Heart left ventricle (tissue), 16 donors: ENCODE results near the gene ENTHD1. TPM values are rescaled to one million over a fixed set of nuclear protein-coding genes. Genes with fewer than 3 reads are reported as not detected.
"Not testable (repeated sequence)": the region's sequence is repeated elsewhere in the genome, so short reads cannot be mapped to it uniquely, and the experiment has no call there.

ENCODE experiments used
- ATAC-seq, 4 donors: fragments of 200-7000 bp; cut with Tn5 transposase; one replicate each; pipeline ENCODE4 v1.9.1; 2020 to 2022; ENCODE audit warnings: moderate library complexity in 4 of 4, mild to moderate bottlenecking in 3 of 4, moderate number of reproducible peaks in 1 of 4
- DNase-seq, 5 donors: peaks; one replicate each; pipeline ENCODE4 v3.0.0-alpha.2; 2020
- H3K27ac ChIP-seq, 12 donors: fragments of 200-600 bp; sonication (generic) in 4 of 12; one replicate each; pipeline versions ENCODE4 v1.5.0 to v1.8.0; 2016 to 2022; ENCODE audit warnings: mild to moderate bottlenecking in 2 of 12
- H3K27me3 ChIP-seq, 9 donors: fragments of 200-600 bp; sonication (generic) in 2 of 9; one replicate each; pipeline versions ENCODE4 v1.5.1 to v1.8.0; 2016 to 2022; ENCODE audit warnings: mild to moderate bottlenecking in 3 of 9
- H3K36me3 ChIP-seq, 9 donors: fragments of 200-600 bp; sonication (generic) in 2 of 9; one replicate each; pipeline versions ENCODE4 v1.5.0 to v1.8.0; 2018 to 2022; ENCODE audit warnings: mild to moderate bottlenecking in 2 of 9
- H3K4me1 ChIP-seq, 12 donors: fragments of 200-600 bp; sonication (generic) in 4 of 12; one replicate each; pipeline versions ENCODE4 v1.5.0 to v1.8.0; 2016 to 2022; ENCODE audit warnings: mild to moderate bottlenecking in 3 of 12
- H3K4me3 ChIP-seq, 12 donors: fragments of 200-600 bp; sonication (generic) in 4 of 12; one replicate each; pipeline versions ENCODE4 v1.5.0 to v1.8.0; 2017 to 2022; ENCODE audit warnings: mild to moderate bottlenecking in 9 of 12, moderate library complexity in 4 of 12
- H3K9me3 ChIP-seq, 12 donors: fragments of 200-600 bp; sonication (generic) in 4 of 12; one replicate each; pipeline versions ENCODE4 v1.5.0 to v1.8.0; 2016 to 2022; ENCODE audit warnings: mild to moderate bottlenecking in 1 of 12
- CTCF ChIP-seq, 12 donors: fragments of 200-600 bp; sonication (generic) in 4 of 12; IDR thresholded peaks; one replicate each; pipeline versions ENCODE4 v1.5.0 to v1.8.0; 2018 to 2022; ENCODE audit warnings: antibody characterized with exemption in 12 of 12, mild to moderate bottlenecking in 5 of 12
- POLR2A ChIP-seq, 2 donors: fragments of 450-650 bp; IDR thresholded peaks; one replicate each; pipeline ENCODE4 v1.6.1; 2017; ENCODE audit warnings: antibody characterized with exemption in 2 of 2, mild to moderate bottlenecking in 2 of 2, moderate library complexity in 2 of 2
- WGBS, 4 donors: extraction: QIAGEN DNeasy Blood & Tissue Kit in 2 of 4; methylation state at CpG; one replicate each; pipeline versions ENCODE4 v1.1.5 to v1.1.7; 2013 to 2018; 5-methylcytosine and 5-hydroxymethylcytosine counted together
- intact Hi-C, 10 donors: fragments of 100-400 bp; cut with DNase I; formaldehyde crosslinking; loops; one replicate each; pipeline versions ENCODE4 v1.11.1 to v1.14.2; 2022
- polyA plus RNA-seq, 2 donors: library from polyadenylated mRNA; stranded (reverse); fragments of 200-250 nt; gene quantifications; one replicate each; pipeline ENCODE4 v1.2.3, GENCODE V29; 2013
- total RNA-seq, 9 donors: library from RNA; depleted of rRNA in 2 of 9; stranded (reverse); fragments of >200 nt in 2 of 9; fragmentation: NEBNext Ultra II Directional in 3 of 9; extraction: Animal tissue kit (Norgen Biotek cat#: 25700) in 3 of 9; gene quantifications; one replicate each; pipeline versions ENCODE4 v1.1.0 to v1.2.4, GENCODE V29; 2016 to 2023
- donor health status: ischemic (EF 13 %, LVEDD 7.1; RV severe dilation, severe dysfunction).
- donor health status: healthy with polysubstance abuse.
- donor health status: DM: no; HTN: yes; CAD: no.
- donor health status: DM: no; HTN: no; CAD: no.
- donor health status: ischemic (EF 25% LVEDD 6.9; RV normal size, moderate dysfunction).
- donor health status: ischemic (EF 25% LVEDD 5.7; RV mildly dilated, moderate dysfunction).
- donor health status: healthy.
- donor health status: DM: yes; HTN: yes; CAD: no.
- donor health status: ischemic (EF 35%, LVEDD 5.7; RV mildly dilated, moderate dysfunction).
- donor health status: nonischemic (EF 11% LVEDD 7.7; RV severe dilation, severe dysfunction).
- donor health status: DM: yes; HTN: yes; CAD: no.
- donor health status: PGD.
- donor health status: ischemic (EF 29% LVEDD 5.4; RV normal size, mild dysfunction).
- donor health status: nonischemic (EF 23%, LVEDD 6.1; RV moderate dilation, normal function).

The ENTHD1 gene
- total and polyA plus RNA-seq, 11 donors = not detected

DNA sequence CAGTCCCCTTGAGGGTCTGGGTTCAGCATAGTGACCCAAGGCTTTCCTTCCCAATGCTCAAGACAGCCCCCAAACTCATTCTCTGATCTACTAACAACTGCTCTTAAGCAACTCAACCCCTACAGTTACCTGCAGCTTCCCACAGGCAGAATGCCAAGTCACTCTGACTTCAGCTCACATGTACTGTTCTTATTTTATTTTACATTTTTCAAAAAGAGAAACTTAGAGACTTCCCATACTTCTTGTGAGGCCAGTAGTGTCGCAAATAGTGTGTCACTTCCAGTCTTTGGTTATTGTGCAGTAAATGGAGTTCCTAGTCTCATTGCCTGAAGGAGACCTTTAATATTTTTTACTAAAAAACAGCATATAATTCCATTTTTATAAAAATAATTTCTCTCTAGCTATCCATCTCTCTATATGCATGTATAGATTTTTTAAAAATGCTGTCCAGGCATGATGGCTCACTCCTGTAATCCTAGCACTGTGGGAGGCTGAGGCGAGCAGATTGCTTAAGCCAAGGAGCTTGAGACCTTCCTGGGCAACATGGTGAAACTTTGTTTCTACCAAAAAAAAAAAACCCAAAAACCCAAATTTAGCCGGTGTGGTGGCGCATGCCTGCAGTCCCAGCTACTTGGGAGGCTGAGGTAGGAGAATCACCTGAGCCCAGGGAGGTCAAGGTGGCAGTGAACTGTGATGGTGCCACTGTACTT is 41.8 kb downstream of the ENTHD1 start:
- 90 to 93% (median 90%) methylated on average over 4 of the region's 4 CpGs for WGBS, 4 donors
- intact Hi-C loops = no loop called here
- no peak for ATAC-seq
- no peaks in the 10 kb centered on the region for H3K36me3 ChIP-seq
- no peaks in the 10 kb centered on the region for H3K9me3 ChIP-seq
- peaks cover 0 to 34% (median 0%) of the 10 kb centered on the region in 9 donors for H3K27me3 ChIP-seq
- no peak for DNase-seq
- TF ChIP-seq POLR2A (IDR thresholded peaks at IDR 0.05) = no peak
- TF ChIP-seq CTCF (IDR thresholded peaks at IDR 0.05) = no peak
- no peak overlapping the region for H3K27ac ChIP-seq
- no peaks in the 10 kb centered on the region for H3K4me1 ChIP-seq
- H3K4me3 ChIP-seq = no peak overlapping the region

DNA sequence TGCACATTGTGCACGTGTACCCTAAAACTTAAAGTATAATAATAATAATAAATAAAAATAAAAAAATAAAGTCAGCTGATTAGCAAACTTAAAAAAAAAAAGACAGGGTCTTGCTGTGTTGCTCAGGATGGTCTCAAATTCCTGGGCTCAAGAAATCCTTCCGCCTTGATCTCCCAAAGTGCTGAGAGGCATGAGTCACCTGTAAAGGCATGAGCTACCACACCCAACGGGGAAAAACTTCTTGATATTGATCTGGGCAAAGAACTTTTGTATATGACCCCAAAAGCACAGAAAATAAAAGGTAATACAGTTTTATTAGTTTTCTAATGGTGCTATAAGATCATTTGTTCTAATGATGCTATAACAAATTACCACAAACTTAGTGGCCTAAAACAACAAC is 46.1 kb downstream of the ENTHD1 start:
- H3K36me3 ChIP-seq = no peaks in the 10 kb centered on the region
- ATAC-seq (no peak), DNase-seq (no peak)
- intact Hi-C loops = no loop called here
- peaks cover 0 to 21% (median 0%) of the 10 kb centered on the region in 9 donors for H3K27me3 ChIP-seq
- TF ChIP-seq CTCF (IDR thresholded peaks at IDR 0.05) = no peak
- TF ChIP-seq POLR2A (IDR thresholded peaks at IDR 0.05) = no peak
- H3K4me1 ChIP-seq = peaks cover 0 to 9% (median 0%) of the 10 kb centered on the region in 12 donors
- no peak overlapping the region for H3K4me3 ChIP-seq
- H3K27ac ChIP-seq = no peak overlapping the region
- 80 to 84% (median 84%) methylated on average over 3 of the region's 3 CpGs for WGBS, 4 donors
- H3K9me3 ChIP-seq = no peaks in the 10 kb centered on the region

GRCh38 chr22:39846539-39846938 is 47.0 kb downstream of the ENTHD1 start:
- H3K36me3 ChIP-seq, H3K4me3 ChIP-seq, ATAC-seq, H3K9me3 ChIP-seq, intact Hi-C loops, H3K4me1 ChIP-seq, DNase-seq, H3K27ac ChIP-seq: not testable (repeated sequence)
- WGBS, 4 donors = 89 to 94% (median 93%) methylated on average over 1 of the region's 1 CpG
- H3K27me3 ChIP-seq = peaks cover 0 to 12% (median 0%) of the 10 kb centered on the region in 9 donors

GRCh38 chr22:39845529-39845928 is 48.0 kb downstream of the ENTHD1 start:
- Histone ChIP-seq H3K36me3 (no peaks in the 10 kb centered on the region), H3K4me1 (peaks cover 0 to 9% (median 0%) of the 10 kb centered on the region in 12 donors), H3K9me3 (no peaks in the 10 kb centered on the region), H3K27ac (no peak overlapping the region), H3K4me3 (no peak overlapping the region), H3K27me3 (peaks cover 0 to 16% (median 0%) of the 10 kb centered on the region in 9 donors)
- no peak for DNase-seq
- ATAC-seq = no peak
- intact Hi-C loops = no loop called here
- TF ChIP-seq POLR2A (IDR thresholded peaks at IDR 0.05) = no peak
- no peak for TF ChIP-seq CTCF (IDR thresholded peaks at IDR 0.05)
- WGBS, 4 donors = 83 to 88% (median 84%) methylated on average over 3 of the region's 3 CpGs
